A673 (cell line): ENCODE results near the gene ITPA.

Experiments
- EZH2 ChIP-seq: fragments of 200-600 bp; sonication (generic); IDR thresholded peaks from 2 replicates; pipeline ENCODE4 v1.6.1; 2017; ENCODE audit warnings: borderline replicate concordance, low read depth, mild to moderate bottlenecking, mixed read lengths, antibody characterized with exemption, low read length; ENCODE audit not compliant: poor library complexity, severe bottlenecking
- TF ChIP-seq, protein P1 (sequence below): fragments of 300-800, 200-600 bp; sonication (generic); conservative IDR thresholded peaks from 2 replicates; pipeline ENCODE4 v1.5.1; 2017; ENCODE audit warnings: low read depth, mild to moderate bottlenecking, antibody characterized with exemption, low read length, moderate library complexity, mixed read lengths

DNA sequence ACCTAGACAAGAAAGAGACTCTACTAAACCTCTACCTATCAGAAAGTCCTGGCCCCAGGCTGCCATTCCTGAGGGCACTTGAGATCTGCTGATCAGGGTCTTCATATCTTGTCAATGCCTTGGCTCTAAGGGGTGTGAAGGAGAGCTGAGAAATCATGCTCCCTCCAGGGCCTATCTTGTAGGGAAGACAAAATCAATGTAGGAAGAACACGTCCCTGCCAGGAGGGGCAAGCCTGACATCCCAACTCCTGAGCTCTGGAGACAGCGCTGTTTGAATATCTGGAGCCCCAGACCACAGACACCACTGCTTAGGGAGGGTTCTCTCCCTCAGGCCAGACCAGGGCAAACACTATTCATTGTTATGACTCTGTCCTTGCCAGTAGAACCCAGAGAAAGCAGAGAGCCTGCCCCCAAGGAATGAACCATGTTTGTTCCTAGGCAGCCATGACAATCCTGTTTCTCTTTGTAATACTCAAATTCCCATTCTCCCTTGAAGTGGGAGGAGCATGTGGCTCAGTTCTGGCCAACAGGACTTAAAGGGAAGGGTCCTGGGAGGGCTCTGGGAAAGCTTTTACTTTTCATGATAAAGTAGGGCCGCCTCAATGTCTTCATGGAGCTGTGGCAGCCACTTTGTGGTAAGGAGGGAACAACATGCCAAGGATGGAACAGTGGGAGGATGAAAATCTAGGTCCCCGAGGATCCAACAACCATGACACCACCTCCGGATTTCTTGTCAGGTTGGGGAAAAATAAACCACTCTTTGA lies 47.8 kb upstream of the ITPA start:
- TF ChIP-seq, protein P1, sequence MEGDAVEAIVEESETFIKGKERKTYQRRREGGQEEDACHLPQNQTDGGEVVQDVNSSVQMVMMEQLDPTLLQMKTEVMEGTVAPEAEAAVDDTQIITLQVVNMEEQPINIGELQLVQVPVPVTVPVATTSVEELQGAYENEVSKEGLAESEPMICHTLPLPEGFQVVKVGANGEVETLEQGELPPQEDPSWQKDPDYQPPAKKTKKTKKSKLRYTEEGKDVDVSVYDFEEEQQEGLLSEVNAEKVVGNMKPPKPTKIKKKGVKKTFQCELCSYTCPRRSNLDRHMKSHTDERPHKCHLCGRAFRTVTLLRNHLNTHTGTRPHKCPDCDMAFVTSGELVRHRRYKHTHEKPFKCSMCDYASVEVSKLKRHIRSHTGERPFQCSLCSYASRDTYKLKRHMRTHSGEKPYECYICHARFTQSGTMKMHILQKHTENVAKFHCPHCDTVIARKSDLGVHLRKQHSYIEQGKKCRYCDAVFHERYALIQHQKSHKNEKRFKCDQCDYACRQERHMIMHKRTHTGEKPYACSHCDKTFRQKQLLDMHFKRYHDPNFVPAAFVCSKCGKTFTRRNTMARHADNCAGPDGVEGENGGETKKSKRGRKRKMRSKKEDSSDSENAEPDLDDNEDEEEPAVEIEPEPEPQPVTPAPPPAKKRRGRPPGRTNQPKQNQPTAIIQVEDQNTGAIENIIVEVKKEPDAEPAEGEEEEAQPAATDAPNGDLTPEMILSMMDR = no peak
- TF ChIP-seq EZH2 = no peak
